Calu3 (cell line): ENCODE data around the gene ZCCHC24. TPM values are rescaled to one million over a fixed set of nuclear protein-coding genes. Genes with fewer than 3 reads are reported as not detected.

Experiments used
- BruUV-seq: library from RNA; stranded (reverse); fragments of 400-500 nt; replicated peaks from 2 replicates; lab custom pipeline; 2021; lab: Mats Ljungman, UMichigan
- CTCF ChIA-PET: fragments of 300-600 bp; sonication (Branson Sonifier 250); formaldehyde crosslinking; loops from one replicate; lab custom pipeline; 2022; ENCODE audit warnings: antibody characterized with exemption; lab: Charles Lee
- DNase-seq: peaks from one replicate; pipeline ENCODE4 v3.0.0; 2022
- H3K27ac Mint-ChIP-seq: one replicate; pipeline ENCODE4 v1.8.0; 2022; ENCODE audit warnings: mixed read lengths; ENCODE audit not compliant: unreplicated experiment
- H3K27me3 Mint-ChIP-seq: one replicate; pipeline ENCODE4 v1.8.0; 2022; ENCODE audit warnings: mixed read lengths; ENCODE audit not compliant: unreplicated experiment
- H3K36me3 Mint-ChIP-seq: one replicate; pipeline ENCODE4 v1.8.0; 2022; ENCODE audit warnings: mild to moderate bottlenecking, moderate library complexity, mixed read lengths; ENCODE audit not compliant: insufficient read depth, unreplicated experiment
- H3K4me1 Mint-ChIP-seq: one replicate; pipeline ENCODE4 v1.8.0; 2022; ENCODE audit warnings: mild to moderate bottlenecking, low read depth, mixed read lengths; ENCODE audit not compliant: unreplicated experiment
- H3K4me3 Mint-ChIP-seq: one replicate; pipeline ENCODE4 v1.8.0; 2022; ENCODE audit warnings: mild to moderate bottlenecking, low read depth, moderate library complexity, mixed read lengths; ENCODE audit not compliant: unreplicated experiment
- H3K9me3 Mint-ChIP-seq: one replicate; pipeline ENCODE4 v1.8.0; 2022; ENCODE audit warnings: low read depth, mixed read lengths; ENCODE audit not compliant: unreplicated experiment
- CTCF ChIP-seq: fragments of 200-600 bp; IDR thresholded peaks from one replicate; pipeline ENCODE4 v1.8.0; 2022; ENCODE audit warnings: antibody characterized with exemption; ENCODE audit not compliant: unreplicated experiment
- intact Hi-C: fragments of 100-400 bp; cut with micrococcal nuclease; formaldehyde crosslinking; loops from one replicate; pipeline ENCODE4 v1.10.0; 2022; ENCODE audit not compliant: unreplicated experiment
- total RNA-seq: library from RNA; stranded (reverse); gene quantifications from 2 replicates; pipeline ENCODE4 v1.2.3, GENCODE V29; 2022

Gene ZCCHC24
- total RNA-seq, 1 experiment from 2014 or later = 1.4 TPM

- intact Hi-C loops = no loop called here
These were observed 59.5 kb downstream of the ZCCHC24 start for GRCh38 chr10:79385804-79386531.

GRCh38 chr10:79385392-79385795 lies 60.0 kb downstream of the ZCCHC24 start:
- no TSS peak for BruUV-seq
- CTCF ChIA-PET = no interaction called here
- H3K27me3 Mint-ChIP-seq = peaks cover 8% of the 10 kb centered on the region

More at GRCh38 chr10:79385804-79386531, 59.5 kb downstream of the ZCCHC24 start:
- peaks cover 14% of the 10 kb centered on the region for H3K27me3 Mint-ChIP-seq
- BruUV-seq = no TSS peak
- H3K4me1 Mint-ChIP-seq = no peaks in the 10 kb centered on the region
- CTCF ChIA-PET = no interaction called here
- DNase-seq = no peak
- no peak overlapping the region for H3K4me3 Mint-ChIP-seq
- H3K36me3 Mint-ChIP-seq = peaks cover 2% of the 10 kb centered on the region
- no peaks in the 10 kb centered on the region for H3K9me3 Mint-ChIP-seq
- no peak overlapping the region for H3K27ac Mint-ChIP-seq
- no peak for TF ChIP-seq CTCF

GRCh38 chr10:79384773-79385391 lies 60.5 kb downstream of the ZCCHC24 start:
- Mint-ChIP-seq H3K4me3 (no peak overlapping the region), H3K36me3 (no peaks in the 10 kb centered on the region), H3K9me3 (no peaks in the 10 kb centered on the region), H3K27me3 (peaks cover 8% of the 10 kb centered on the region), H3K27ac (no peak overlapping the region), H3K4me1 (no peaks in the 10 kb centered on the region)
- DNase-seq = no peak
- no peak for TF ChIP-seq CTCF
- intact Hi-C loops = no loop called here
- BruUV-seq = no TSS peak
- CTCF ChIA-PET = no interaction called here

More at GRCh38 chr10:79385392-79385795, 60.0 kb downstream of the ZCCHC24 start:
- Mint-ChIP-seq H3K36me3 (no peaks in the 10 kb centered on the region), H3K27ac (no peak overlapping the region), H3K4me1 (no peaks in the 10 kb centered on the region), H3K4me3 (no peak overlapping the region), H3K9me3 (no peaks in the 10 kb centered on the region)
- TF ChIP-seq CTCF = no peak
- DNase-seq = no peak
- intact Hi-C loops = no loop called here

- no peak for TF ChIP-seq CTCF
- DNase-seq = no peak
- H3K27ac Mint-ChIP-seq = no peak overlapping the region
- no peaks in the 10 kb centered on the region for H3K4me1 Mint-ChIP-seq
- H3K36me3 Mint-ChIP-seq = no peaks in the 10 kb centered on the region
- no TSS peak for BruUV-seq
- CTCF ChIA-PET = interaction anchor here (0.6 kb wide), 1 partner anchor 61 kb away, joined by 5 read pairs; no protein-coding TSS in a partner anchor
- intact Hi-C loops = no loop called here
- no peak overlapping the region for H3K4me3 Mint-ChIP-seq
- H3K9me3 Mint-ChIP-seq = no peaks in the 10 kb centered on the region
- peaks cover 8% of the 10 kb centered on the region for H3K27me3 Mint-ChIP-seq
These were observed 61.3 kb downstream of the ZCCHC24 start for GRCh38 chr10:79383974-79384606.
